IMR-90 (cell line): ENCODE measurements around the gene ADGRV1. TPM values are rescaled to one million over a fixed set of nuclear protein-coding genes. Genes with fewer than 3 reads are reported as not detected.

ENCODE experiments used
- ATAC-seq: fragments of 200-7000 bp; cut with Tn5 transposase; 2 replicates; pipeline ENCODE4 v1.9.1; 2020; ENCODE audit warnings: low read depth, mild to moderate bottlenecking, moderate library complexity
- BruUV-seq: library from RNA; stranded (reverse); fragments of 400-500 nt; replicated peaks from 2 replicates; lab custom pipeline; 2021; lab: Mats Ljungman, UMichigan
- CTCF ChIA-PET: fragments of 300-600 bp; formaldehyde crosslinking; extraction: SDS; loops from one replicate; lab custom pipeline; 2021; ENCODE audit warnings: antibody characterized with exemption; lab: Yijun Ruan, JAX
- POLR2A ChIA-PET: fragments of 300-600 bp; sonication (Branson Sonifier 250); formaldehyde crosslinking; loops from one replicate; lab custom pipeline; 2022; ENCODE audit warnings: antibody characterized with exemption; ENCODE audit not compliant: unreplicated experiment; lab: Charles Lee
- DNase-seq: peaks from one replicate; pipeline ENCODE4 v3.0.0; 2013
- H2AFZ ChIP-seq: replicated peaks from 2 replicates; pipeline ENCODE3; 2013; ENCODE audit warnings: low read length, mild to moderate bottlenecking; ENCODE audit not compliant: poor library complexity
- H2AK5ac ChIP-seq: 2 replicates; pipeline ENCODE4 v1.6.1; 2013; ENCODE audit warnings: low read depth, low read length, inconsistent platforms
- H2AK9ac ChIP-seq: replicated peaks from 2 replicates; pipeline ENCODE3; 2013; ENCODE audit warnings: mild to moderate bottlenecking, low read depth, low read length, moderate library complexity; ENCODE audit not compliant: poor library complexity
- H2BK120ac ChIP-seq: 2 replicates; pipeline ENCODE4 v1.6.1; 2013; ENCODE audit warnings: low read depth, low read length, inconsistent platforms
- H2BK15ac ChIP-seq: 3 replicates; pipeline ENCODE4 v1.6.1; 2013; ENCODE audit warnings: low read depth, low read length, inconsistent platforms
- H2BK20ac ChIP-seq: 2 replicates; pipeline ENCODE4 v1.6.1; 2013; ENCODE audit warnings: low read depth, mild to moderate bottlenecking, inconsistent platforms, low read length, moderate library complexity
- H2BK5ac ChIP-seq: 2 replicates; pipeline ENCODE4 v1.6.1; 2013; ENCODE audit warnings: mild to moderate bottlenecking, low read depth, low read length, inconsistent platforms; ENCODE audit not compliant: poor library complexity, severe bottlenecking
- H3K14ac ChIP-seq: replicated peaks from 2 replicates; pipeline ENCODE4 v1.6.1; 2013; ENCODE audit warnings: low read depth, low read length, inconsistent platforms
- H3K18ac ChIP-seq: 2 replicates; pipeline ENCODE4 v1.6.1; 2013; ENCODE audit warnings: low read depth, low read length, control low read depth
- H3K23ac ChIP-seq: 2 replicates; pipeline ENCODE4 v1.6.1; 2013; ENCODE audit warnings: low read depth, low read length, inconsistent platforms
- H3K27ac ChIP-seq: 2 replicates; pipeline ENCODE4 v1.5.1; 2013; ENCODE audit warnings: mild to moderate bottlenecking, control low read depth, low read length; ENCODE audit not compliant: insufficient read depth
- H3K27me3 ChIP-seq: 2 replicates; pipeline ENCODE4 v1.6.1; 2013; ENCODE audit warnings: low read length; ENCODE audit not compliant: control insufficient read depth, insufficient read depth
- H3K36me3 ChIP-seq: 2 replicates; pipeline ENCODE4 v1.6.1; 2013; ENCODE audit warnings: low read length, mixed read lengths; ENCODE audit not compliant: control insufficient read depth, insufficient read depth
- H3K4ac ChIP-seq: 2 replicates; pipeline ENCODE4 v1.6.1; 2013; ENCODE audit warnings: low read depth, low read length, inconsistent platforms
- H3K4me1 ChIP-seq: 2 replicates; pipeline ENCODE4 v1.6.1; 2013; ENCODE audit warnings: low read length, mixed read lengths; ENCODE audit not compliant: control insufficient read depth, insufficient read depth
- H3K4me2 ChIP-seq: 2 replicates; pipeline ENCODE4 v1.6.1; 2013; ENCODE audit warnings: low read depth, mild to moderate bottlenecking, control low read depth, low read length, moderate library complexity
- H3K4me3 ChIP-seq: 2 replicates; pipeline ENCODE4 v1.5.1; 2013; ENCODE audit warnings: low read depth, mild to moderate bottlenecking, control low read depth, low read length, moderate library complexity; ENCODE audit not compliant: insufficient read depth
- H3K56ac ChIP-seq: 2 replicates; pipeline ENCODE4 v1.6.1; 2013; ENCODE audit warnings: low read length, inconsistent platforms; ENCODE audit not compliant: insufficient read depth; ENCODE audit errors: extremely low read depth
- H3K79me1 ChIP-seq, 2 experiments: 2 replicates each; pipeline ENCODE4 v1.6.1; 2013; ENCODE audit warnings: low read length in 2 of 2, inconsistent platforms in 1 of 2, low read depth in 1 of 2
- H3K9ac ChIP-seq: 2 replicates; pipeline ENCODE4 v1.6.1; 2013; ENCODE audit warnings: low read depth, low read length, control low read depth
- H3K9me1 ChIP-seq: 2 replicates; pipeline ENCODE4 v1.6.1; 2013; ENCODE audit warnings: low read length, inconsistent platforms; ENCODE audit not compliant: insufficient read depth
- H3K9me3 ChIP-seq: 2 replicates; pipeline ENCODE4 v1.6.1; 2013; ENCODE audit warnings: low read length; ENCODE audit not compliant: control insufficient read depth, insufficient read depth
- H4K20me1 ChIP-seq: 2 replicates; pipeline ENCODE4 v1.6.1; 2013; ENCODE audit warnings: low read length, inconsistent platforms; ENCODE audit not compliant: insufficient read depth
- H4K5ac ChIP-seq: 2 replicates; pipeline ENCODE4 v1.6.1; 2013; ENCODE audit warnings: mild to moderate bottlenecking, low read depth, low read length, control low read depth
- H4K8ac ChIP-seq, 2 experiments: 2 replicates each; pipeline ENCODE4 v1.6.1; 2013; ENCODE audit warnings: low read depth in 2 of 2, low read length in 2 of 2, control low read depth in 1 of 2, inconsistent platforms in 1 of 2
- H4K91ac ChIP-seq: 2 replicates; pipeline ENCODE4 v1.6.1; 2013; ENCODE audit warnings: low read depth, low read length, inconsistent platforms; ENCODE audit not compliant: insufficient read depth
- FOS ChIP-seq: fragments of 150-350 bp; IDR thresholded peaks from 2 replicates; pipeline ENCODE4 v1.6.1; 2016; ENCODE audit warnings: low read depth, low read length
- MAZ ChIP-seq: IDR thresholded peaks from 2 replicates; pipeline ENCODE4 v1.6.1; 2012; ENCODE audit warnings: low read depth, mild to moderate bottlenecking, low read length, improper control_type of control experiment, moderate library complexity, borderline replicate concordance
- MXI1 ChIP-seq: IDR thresholded peaks from 2 replicates; pipeline ENCODE4 v1.6.1; 2012; ENCODE audit warnings: low read depth, mild to moderate bottlenecking, low read length, moderate library complexity, borderline replicate concordance
- NFE2L2 ChIP-seq: fragments of 150-350 bp; IDR thresholded peaks from 2 replicates; pipeline ENCODE4 v1.6.1; 2016; ENCODE audit warnings: low read depth, mild to moderate bottlenecking, low read length
- SMC3 ChIP-seq: fragments of 150-350 bp; IDR thresholded peaks from 2 replicates; pipeline ENCODE4 v1.6.1; 2016; ENCODE audit warnings: low read depth, mild to moderate bottlenecking, antibody characterized with exemption, low read length, moderate library complexity
- WGBS, 2 experiments: methylation state at CpG; one replicate each; pipeline versions ENCODE4 v1.1.5 to v1.1.7; 2013; ENCODE audit warnings: missing lambda C conversion rate in 2 of 2; ENCODE audit not compliant: insufficient read length in 1 of 2; ENCODE audit errors: extremely low coverage in 2 of 2; 5-methylcytosine and 5-hydroxymethylcytosine counted together
- dilution Hi-C: fragments of 300-500 bp; cut with HindIII; formaldehyde crosslinking; loops from one replicate; pipeline ENCODE4 v1.14.3; 2018; ENCODE audit warnings: low sequenced_read_pairs; ENCODE audit not compliant: unreplicated experiment
- in situ Hi-C: fragments of 300-500 bp; cut with MboI; formaldehyde crosslinking; loops from 3 replicates; pipeline ENCODE4 v1.14.3; 2019; ENCODE audit warnings: low sequenced_read_pairs, inconsistent platforms, mixed read lengths
- intact Hi-C: fragments of 100-400 bp; cut with micrococcal nuclease; formaldehyde crosslinking; loops from 2 replicates; pipeline ENCODE4 v1.10.0; 2022
- polyA plus RNA-seq, 3 experiments: library from polyadenylated mRNA; depleted of rRNA; stranded (reverse); fragments of >200 nt; gene quantifications; 2 replicates each; pipeline ENCODE4 v1.2.3, GENCODE V29; 2012; ENCODE audit warnings: low replicate concordance in 1 of 3
- total RNA-seq: library from RNA; depleted of rRNA; stranded (reverse); fragments of >200 nt; gene quantifications from 2 replicates; pipeline ENCODE4 v1.2.3, GENCODE V29; 2012
- TF ChIP-seq, protein P1 (sequence below): fragments of 150-350 bp; IDR thresholded peaks from 2 replicates; pipeline ENCODE4 v1.6.1; 2017; ENCODE audit warnings: mild to moderate bottlenecking, antibody characterized with exemption, low read length, low read depth

ADGRV1 gene
- total and polyA plus RNA-seq, 2 of the 4 experiments (the other 2 are of a cell fraction), result under 0.01 TPM; not detected in 1

DNA sequence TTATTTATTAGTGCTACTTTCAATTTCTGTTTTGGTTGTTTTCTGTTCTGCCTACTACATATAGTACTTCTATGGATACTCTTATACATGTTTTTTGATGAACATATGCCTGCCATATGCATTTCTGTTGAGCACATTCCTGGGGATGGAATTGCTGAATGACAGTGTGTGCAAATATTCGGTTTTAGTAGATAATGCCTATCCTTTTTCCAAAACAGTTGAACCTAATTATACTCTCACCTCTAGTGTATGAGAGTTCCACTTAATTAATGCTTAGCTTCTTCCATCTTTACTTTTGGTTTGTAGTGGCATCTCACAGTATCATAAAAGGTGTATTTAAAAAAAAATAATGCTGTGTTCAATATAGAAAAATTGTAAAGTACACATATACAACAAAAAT is 96.8 kb downstream of the ADGRV1 start:
- no peak for ATAC-seq
- dilution Hi-C loops, result no loop called here
- no peaks in the 10 kb centered on the region for H3K36me3 ChIP-seq
- H2AK9ac ChIP-seq, result no peak overlapping the region
- no peak overlapping the region for H3K56ac ChIP-seq
- H2BK120ac ChIP-seq, result no peak overlapping the region
- H4K8ac ChIP-seq, result no peak overlapping the region
- no peaks in the 10 kb centered on the region for H3K9me3 ChIP-seq
- in situ Hi-C loops, result no loop called here
- no peak overlapping the region for H3K23ac ChIP-seq
- no peak overlapping the region for H3K14ac ChIP-seq
- H3K9ac ChIP-seq, result no peak overlapping the region
- CTCF ChIA-PET, result no interaction called here
- no peak overlapping the region for H3K4ac ChIP-seq
- no peak overlapping the region for H2BK20ac ChIP-seq
- H3K18ac ChIP-seq, result no peak overlapping the region
- no peak overlapping the region for H2BK15ac ChIP-seq
- TF ChIP-seq, protein P1, sequence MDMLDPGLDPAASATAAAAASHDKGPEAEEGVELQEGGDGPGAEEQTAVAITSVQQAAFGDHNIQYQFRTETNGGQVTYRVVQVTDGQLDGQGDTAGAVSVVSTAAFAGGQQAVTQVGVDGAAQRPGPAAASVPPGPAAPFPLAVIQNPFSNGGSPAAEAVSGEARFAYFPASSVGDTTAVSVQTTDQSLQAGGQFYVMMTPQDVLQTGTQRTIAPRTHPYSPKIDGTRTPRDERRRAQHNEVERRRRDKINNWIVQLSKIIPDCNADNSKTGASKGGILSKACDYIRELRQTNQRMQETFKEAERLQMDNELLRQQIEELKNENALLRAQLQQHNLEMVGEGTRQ, result no peak
- TF ChIP-seq MXI1 (no peak), NFE2L2 (no peak), MAZ (no peak), SMC3 (no peak), FOS (no peak)
- H3K79me1 ChIP-seq, result no peaks in the 10 kb centered on the region
- H4K91ac ChIP-seq, result no peak overlapping the region
- no peak overlapping the region for H2AK5ac ChIP-seq
- intact Hi-C loops, result no loop called here
- H4K20me1 ChIP-seq, result no peaks in the 10 kb centered on the region
- no CpG with 5 or more reads among the region's 1 CpG for WGBS, 2 experiments
- no peak overlapping the region for H3K27ac ChIP-seq
- POLR2A ChIA-PET, result no interaction called here
- no peaks in the 10 kb centered on the region for H3K4me1 ChIP-seq
- no peak overlapping the region for H2AFZ ChIP-seq
- no peak overlapping the region for H2BK5ac ChIP-seq
- H3K27me3 ChIP-seq, result no peaks in the 10 kb centered on the region
- H3K4me2 ChIP-seq, result no peak overlapping the region
- H4K5ac ChIP-seq, result no peak overlapping the region
- H3K9me1 ChIP-seq, result no peaks in the 10 kb centered on the region
- no peak overlapping the region for H3K4me3 ChIP-seq
- no peak for DNase-seq
- BruUV-seq, result no TSS peak
